SK-N-MC (cell line): Measurements from ENCODE around the gene DNAH17.

Experiments used
- EZH2 ChIP-seq: fragments of 200-600 bp; sonication (generic); IDR thresholded peaks from one replicate; pipeline ENCODE4 v1.6.1; 2017; ENCODE audit warnings: antibody characterized with exemption
- FOXP2 ChIP-seq: optimal IDR thresholded peaks from 2 replicates; pipeline ENCODE3; 2011; ENCODE audit warnings: mild to moderate bottlenecking, moderate library complexity; ENCODE audit not compliant: insufficient read depth; ENCODE audit errors: extremely low read length, control extremely low read depth
- POLR2AphosphoS5 ChIP-seq: IDR thresholded peaks from 2 replicates; pipeline ENCODE4 v1.6.1; 2012; ENCODE audit warnings: mild to moderate bottlenecking, low read depth, low read length, borderline replicate concordance

DNA sequence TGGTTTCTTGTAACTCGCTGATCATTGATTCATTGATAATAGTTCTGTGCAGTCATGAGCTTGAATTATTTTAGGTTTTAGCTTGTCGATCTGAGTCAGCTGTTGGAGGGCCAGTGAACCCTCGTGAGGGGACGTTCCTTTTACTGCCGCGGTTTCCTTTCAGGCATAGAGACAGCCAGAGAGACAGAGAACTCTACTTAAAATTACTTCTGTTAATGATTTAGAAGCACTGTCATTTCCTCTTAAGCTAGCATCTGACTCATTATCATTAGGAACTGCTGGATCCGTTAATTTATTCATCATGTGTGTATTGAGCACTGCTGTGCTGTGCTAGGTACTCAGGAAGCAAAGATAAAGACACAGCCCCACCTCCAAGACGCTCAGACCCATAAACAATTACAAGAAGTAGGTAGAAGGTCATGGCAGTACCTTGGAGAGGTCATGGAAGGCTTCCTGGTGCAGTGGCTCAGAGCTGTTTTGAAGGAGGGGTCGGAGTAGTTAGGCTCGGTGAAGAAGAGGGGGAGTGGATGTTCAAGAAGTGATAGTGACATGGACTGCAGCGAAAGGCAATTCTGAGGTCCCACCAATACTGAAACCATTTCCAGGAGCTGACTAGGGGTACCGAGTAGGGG, 195.5 kb downstream of the DNAH17 start:
- TF ChIP-seq EZH2 (no peak), POLR2AphosphoS5 (no peak), FOXP2 (no peak)
